OCI-LY7 (cell line): ENCODE measurements around the gene ITGA3.

Source experiments
- EZH2phosphoT487 ChIP-seq: fragments of 200-600 bp; sonication (generic); IDR thresholded peaks from 2 replicates; pipeline ENCODE4 v1.6.1; 2018; ENCODE audit warnings: low read depth, borderline replicate concordance, mild to moderate bottlenecking, mixed run types, antibody characterized with exemption, low read length, moderate library complexity, mixed read lengths
- TF ChIP-seq, protein P1 (sequence below): fragments of 200-600 bp; sonication (generic); conservative IDR thresholded peaks from 2 replicates; pipeline ENCODE4 v1.5.1; 2014; ENCODE audit warnings: mild to moderate bottlenecking, antibody characterized with exemption, low read length, moderate library complexity, mixed read lengths

DNA sequence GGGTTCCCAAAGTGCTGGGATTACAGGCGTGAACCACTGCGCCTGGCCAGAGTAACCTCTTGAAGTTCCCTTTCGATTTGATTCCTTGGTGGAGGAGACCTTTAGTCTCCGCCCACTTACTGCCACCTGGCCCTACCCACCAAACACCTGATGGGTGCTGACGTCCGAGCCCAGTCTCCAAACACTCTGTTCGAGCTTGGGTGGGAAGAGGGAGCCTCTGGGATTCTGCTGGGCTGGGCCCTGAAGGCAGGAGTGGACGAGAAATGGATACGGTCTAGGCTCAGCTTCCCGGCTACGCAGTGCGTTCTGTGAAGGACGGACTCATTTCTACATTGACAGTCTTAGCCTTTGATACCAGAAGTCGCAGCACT lies 870 bp upstream of the ITGA3 start:
- TF ChIP-seq, protein P1, sequence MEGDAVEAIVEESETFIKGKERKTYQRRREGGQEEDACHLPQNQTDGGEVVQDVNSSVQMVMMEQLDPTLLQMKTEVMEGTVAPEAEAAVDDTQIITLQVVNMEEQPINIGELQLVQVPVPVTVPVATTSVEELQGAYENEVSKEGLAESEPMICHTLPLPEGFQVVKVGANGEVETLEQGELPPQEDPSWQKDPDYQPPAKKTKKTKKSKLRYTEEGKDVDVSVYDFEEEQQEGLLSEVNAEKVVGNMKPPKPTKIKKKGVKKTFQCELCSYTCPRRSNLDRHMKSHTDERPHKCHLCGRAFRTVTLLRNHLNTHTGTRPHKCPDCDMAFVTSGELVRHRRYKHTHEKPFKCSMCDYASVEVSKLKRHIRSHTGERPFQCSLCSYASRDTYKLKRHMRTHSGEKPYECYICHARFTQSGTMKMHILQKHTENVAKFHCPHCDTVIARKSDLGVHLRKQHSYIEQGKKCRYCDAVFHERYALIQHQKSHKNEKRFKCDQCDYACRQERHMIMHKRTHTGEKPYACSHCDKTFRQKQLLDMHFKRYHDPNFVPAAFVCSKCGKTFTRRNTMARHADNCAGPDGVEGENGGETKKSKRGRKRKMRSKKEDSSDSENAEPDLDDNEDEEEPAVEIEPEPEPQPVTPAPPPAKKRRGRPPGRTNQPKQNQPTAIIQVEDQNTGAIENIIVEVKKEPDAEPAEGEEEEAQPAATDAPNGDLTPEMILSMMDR = no peak
- TF ChIP-seq EZH2phosphoT487 = no peak
